ENCODE results near the gene ENDOG.
"Not testable (repeated sequence)": the region's sequence is repeated elsewhere in the genome, so short reads cannot be mapped to it uniquely, and the experiment has no call there.

The ENDOG gene

DNA sequence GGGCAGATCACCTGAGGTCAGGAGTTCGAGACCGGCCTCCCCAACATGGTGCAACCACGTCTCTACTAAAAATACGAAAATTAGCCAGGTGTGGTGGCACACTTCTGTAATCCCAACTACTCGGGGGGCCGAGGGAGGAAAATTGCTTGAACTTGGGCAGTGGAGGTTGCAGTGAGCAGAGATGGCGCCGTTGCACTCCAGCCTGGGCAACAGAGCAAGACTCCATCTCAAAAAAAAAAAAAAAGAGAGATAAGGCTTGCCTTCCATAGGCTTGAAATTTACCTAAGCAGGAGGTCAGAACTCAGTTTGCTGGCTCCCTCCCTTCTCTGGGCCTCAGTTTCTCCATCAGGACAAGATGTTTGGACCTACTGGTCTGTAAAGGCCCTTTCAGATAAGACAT, 10.0 kb downstream of the ENDOG start:
- in situ Hi-C loops (cut with MboI; ENCODE audit: low sequenced_read_pairs), result no loop called here

- in situ Hi-C loops (cut with MboI; ENCODE audit: low sequenced_read_pairs), result no loop called here
These were observed 10.6 kb downstream of the ENDOG start for GRCh38 chr9:128828719-128829452.

- in situ Hi-C loops (cut with MboI; ENCODE audit: low sequenced_read_pairs), result no loop called here
These were observed 11.4 kb downstream of the ENDOG start, which contains the start of gene SPOUT1 for GRCh38 chr9:128829477-128830251. Gene SPOUT1 (minus strand): TSS chr9:128829794. CDS start chr9:128829780, 14 bp downstream.

GRCh38 chr9:128833696-128834095, 15.4 kb downstream of the ENDOG start:
- in situ Hi-C loops (cut with MboI; ENCODE audit: low sequenced_read_pairs), result no loop called here

DNA sequence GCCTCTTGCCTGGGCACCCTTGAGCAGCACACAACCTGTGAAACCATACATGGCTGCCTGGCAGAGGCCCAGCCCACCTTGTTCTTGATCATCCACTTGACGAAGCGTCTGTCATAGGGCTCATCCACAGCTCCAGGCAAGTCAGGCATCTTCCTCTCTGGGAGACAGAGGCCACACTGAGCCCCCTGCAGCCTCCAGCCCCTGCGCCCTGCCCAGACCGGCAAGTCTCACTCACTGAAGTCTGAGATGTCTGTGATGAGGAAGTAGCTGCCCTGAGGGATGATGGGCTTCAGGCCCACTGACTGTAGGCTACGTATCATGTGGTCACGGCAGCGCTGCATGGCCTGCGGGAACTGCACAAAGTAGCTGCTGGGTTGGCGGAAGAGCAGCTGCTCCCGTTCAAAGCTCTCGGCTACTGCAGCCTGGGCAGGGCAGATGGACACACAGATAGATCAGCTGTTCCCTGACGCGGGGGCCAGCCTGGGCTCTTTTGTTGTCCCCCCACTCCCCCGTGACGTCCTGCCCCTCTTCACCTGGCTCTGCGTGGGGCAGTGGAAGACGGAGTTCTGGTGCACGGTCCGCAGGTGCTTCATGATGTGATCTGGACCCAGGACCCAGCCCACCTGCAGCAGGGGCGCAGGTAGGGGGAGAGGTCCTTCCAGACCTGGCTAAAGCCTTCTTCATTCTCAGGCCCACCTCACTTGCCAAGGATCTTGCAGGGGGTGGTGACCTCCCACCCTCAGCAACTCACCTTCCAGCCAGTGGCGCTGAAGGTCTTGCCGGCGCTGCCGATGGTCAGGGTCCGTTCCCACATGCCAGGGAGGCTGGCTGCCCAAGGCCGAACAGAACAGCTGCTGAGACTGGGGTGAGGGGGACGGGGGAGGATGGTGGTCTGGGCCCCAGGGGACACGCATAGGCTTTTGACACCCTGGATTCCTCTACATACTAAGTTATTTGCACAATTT, 17.2 kb downstream of the ENDOG start:
- in situ Hi-C loops (cut with MboI; ENCODE audit: low sequenced_read_pairs), result no loop called here

DNA sequence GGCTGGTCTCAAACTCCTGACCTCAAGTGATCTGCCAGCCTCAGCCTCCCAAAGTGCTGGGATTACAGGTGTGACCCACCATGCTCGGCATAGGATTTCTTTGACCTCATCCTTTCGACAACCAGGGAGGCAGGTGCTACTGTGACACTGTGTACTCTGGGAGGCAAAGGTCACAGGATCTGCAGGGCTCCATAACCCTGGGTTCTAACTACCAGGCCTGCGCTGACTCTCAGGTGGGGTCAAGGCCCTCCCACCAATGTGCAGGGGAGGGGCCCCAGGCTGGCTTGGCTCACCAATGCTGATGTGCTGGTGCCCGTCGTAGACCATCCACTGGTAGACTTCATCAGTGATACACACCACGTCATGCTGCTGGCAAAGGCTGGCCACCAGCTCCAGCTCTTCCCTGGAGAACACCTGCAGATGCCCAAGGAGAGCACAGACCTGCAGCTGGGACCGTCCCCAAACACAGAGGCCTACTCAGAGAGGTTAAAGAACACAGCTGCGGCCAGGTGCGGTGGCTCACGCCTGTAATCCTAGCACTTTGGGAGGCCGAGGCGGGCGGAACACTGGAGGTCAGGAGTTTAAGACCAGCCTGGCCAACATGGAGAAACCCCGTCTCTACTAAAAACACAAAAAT, 18.3 kb downstream of the ENDOG start:
- in situ Hi-C loops (cut with MboI; ENCODE audit: low sequenced_read_pairs), result no loop called here

DNA sequence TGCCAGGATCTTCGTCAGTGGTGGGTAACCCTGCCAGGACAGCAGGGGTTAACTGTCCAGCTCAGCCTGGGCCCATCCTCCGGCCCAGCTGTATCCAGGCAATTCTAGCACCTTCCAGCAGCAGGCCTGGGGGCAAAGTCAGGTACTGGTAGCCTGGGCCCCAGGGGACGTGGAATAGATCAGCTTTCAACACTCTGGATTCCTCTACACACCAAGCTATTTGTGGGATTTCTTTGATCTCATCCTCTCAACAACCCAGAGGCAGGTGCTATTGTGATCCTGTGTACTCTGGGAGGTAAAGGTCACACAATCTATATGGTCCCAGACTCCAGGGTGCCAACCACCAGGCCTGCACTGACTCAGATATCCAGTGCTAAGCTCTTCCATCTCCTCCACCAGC, 20.0 kb downstream of the ENDOG start:
- in situ Hi-C loops (cut with MboI; ENCODE audit: low sequenced_read_pairs), result no loop called here

DNA sequence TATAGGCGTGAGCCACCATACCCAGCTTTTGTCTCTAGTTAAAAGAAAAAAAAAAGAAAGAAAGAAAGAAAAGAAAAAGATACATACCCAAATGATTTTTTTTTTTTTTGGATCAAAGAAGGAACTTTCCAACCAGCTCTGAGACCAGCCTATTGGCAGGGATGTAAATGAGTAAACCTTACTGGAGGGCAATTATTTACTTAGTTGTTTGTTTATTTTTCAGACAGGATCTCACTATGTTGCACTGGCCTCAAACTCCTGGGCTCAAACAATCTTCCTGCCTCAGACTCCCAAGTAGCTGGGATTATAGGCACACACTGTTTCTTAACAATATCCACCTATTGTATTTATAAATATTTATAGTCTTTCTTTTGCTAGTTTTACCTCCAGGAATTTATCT, 22.2 kb downstream of the ENDOG start:
- in situ Hi-C loops (cut with MboI; ENCODE audit: low sequenced_read_pairs), result no loop called here

- in situ Hi-C loops (cut with MboI; ENCODE audit: low sequenced_read_pairs), result no loop called here
These were observed 23.6 kb downstream of the ENDOG start for GRCh38 chr9:128841694-128842492.

- in situ Hi-C loops (cut with MboI; ENCODE audit: low sequenced_read_pairs), result not testable (repeated sequence)
These were observed 24.9 kb downstream of the ENDOG start for GRCh38 chr9:128843171-128843570.

DNA sequence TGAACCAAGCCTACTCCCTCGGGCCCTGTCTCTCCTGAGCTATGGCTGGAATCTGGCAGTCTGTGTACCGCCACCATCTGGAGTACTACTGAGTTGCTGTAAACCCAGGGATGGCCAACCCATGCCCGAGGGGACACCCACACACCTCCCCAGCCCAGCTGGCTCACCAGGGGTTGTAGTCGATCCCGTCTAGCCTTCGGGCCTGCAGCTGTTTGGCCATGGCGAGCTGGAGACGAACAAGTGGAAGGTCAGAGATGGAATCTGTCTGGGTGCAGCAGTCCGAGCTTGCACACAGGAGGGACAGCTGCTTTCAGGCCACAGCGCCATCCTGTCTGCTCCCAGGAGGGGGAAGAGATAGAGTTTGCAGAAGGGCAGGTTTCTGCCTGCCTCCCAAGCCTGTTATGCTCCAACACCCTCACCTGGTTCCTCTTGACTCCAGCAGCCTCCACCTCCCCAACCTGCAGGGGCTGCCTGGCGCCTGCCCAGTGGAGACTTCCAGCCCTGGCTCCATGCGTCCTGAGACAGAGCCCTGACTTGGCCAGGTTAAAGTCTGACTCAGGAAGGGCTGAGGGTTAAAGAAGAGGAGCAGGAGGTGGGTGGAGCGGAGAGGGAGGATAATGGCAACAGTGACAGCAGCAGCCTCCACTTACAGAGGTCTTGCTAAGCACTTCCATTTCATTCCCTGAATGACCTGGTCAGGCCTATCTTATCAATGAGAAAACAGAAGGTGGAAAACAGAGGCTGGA, 27.1 kb downstream of the ENDOG start:
- in situ Hi-C loops (cut with MboI; ENCODE audit: low sequenced_read_pairs), result no loop called here

DNA sequence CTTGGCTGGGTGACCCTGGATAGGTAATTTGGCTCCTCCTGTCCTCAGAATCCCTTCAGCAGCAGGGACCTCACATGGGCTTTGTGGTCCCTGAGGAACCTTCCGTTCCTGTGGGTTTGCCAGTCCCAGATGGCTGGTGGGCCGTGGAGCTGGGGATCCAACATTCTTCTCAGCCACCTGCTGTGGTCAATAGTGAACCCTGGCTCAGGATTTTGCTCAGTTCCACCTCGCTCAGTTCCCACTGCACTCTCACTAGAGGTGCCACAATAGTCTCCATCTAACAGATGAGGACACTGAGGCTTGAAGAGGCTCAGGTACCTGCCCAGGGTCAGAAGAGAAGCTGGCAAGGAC, 28.4 kb downstream of the ENDOG start:
- in situ Hi-C loops (cut with MboI; ENCODE audit: low sequenced_read_pairs), result no loop called here

GRCh38 chr9:128847803-128848202, 29.5 kb downstream of the ENDOG start:
- in situ Hi-C loops (cut with MboI; ENCODE audit: low sequenced_read_pairs), result no loop called here

DNA sequence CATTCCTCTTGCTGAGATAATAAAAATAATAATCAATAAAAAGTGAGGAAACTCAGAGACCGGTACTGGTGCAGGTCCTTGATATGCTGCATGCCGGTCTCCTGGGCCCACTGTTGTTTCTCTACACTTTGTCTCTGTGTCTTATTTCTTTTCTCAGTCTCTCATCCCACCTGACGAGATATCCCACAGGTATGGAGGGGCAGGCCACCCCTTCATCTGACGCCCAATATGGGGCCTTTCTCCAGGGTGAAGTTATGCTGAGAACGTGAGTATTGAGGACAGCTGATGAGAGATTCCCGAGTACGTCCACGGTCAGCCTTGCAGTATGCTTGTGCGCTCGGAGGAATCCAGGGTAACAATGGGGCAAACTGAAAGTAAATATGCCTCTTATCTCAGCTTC, 32.7 kb downstream of the ENDOG start:
- in situ Hi-C loops (cut with MboI; ENCODE audit: low sequenced_read_pairs), result loop anchor here (10.0 kb wide), 1 partner anchor 74 kb away; the partner anchor contains the start of gene PHYHD1

DNA sequence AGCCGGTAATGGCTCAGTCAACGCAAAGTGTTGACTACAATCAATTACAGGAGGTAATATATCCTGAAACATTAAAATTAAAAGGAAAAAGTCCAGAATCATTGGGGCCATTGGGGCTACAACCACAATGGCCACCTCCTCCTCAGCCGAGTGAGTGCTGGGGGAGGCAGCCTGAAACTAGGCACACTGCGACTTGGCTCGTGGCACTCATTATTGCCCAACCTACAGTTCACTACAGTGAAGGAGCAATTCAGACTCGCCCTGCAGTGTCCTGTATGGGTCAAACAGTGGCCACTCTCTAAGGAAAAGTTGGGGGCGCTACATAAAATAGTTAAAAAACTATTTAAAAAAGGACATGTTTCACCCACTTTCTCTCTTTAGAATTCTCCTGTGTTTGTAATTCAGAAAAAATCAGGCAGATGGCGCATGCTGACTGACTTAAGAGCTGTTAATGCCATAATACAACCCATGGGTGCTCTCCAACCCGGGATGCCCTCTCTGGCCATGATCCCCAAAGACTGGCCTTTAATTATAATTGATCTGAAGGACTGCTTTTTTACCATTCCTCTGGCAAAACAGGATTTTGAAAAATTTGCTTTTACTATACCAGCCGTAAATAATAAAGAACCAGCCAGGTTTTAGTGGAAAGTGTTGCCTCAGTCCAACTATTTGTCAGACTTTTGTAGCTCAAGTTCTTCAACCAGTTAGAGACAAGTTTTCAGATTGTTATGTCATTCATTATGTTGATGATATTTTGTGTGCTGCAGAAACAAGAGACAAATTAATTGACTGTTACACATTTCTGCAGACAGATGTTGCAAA, 33.7 kb downstream of the ENDOG start:
- in situ Hi-C loops (cut with MboI; ENCODE audit: low sequenced_read_pairs), result loop anchor here (10.0 kb wide), 1 partner anchor 73 kb away; the partner anchor contains the start of gene PHYHD1

DNA sequence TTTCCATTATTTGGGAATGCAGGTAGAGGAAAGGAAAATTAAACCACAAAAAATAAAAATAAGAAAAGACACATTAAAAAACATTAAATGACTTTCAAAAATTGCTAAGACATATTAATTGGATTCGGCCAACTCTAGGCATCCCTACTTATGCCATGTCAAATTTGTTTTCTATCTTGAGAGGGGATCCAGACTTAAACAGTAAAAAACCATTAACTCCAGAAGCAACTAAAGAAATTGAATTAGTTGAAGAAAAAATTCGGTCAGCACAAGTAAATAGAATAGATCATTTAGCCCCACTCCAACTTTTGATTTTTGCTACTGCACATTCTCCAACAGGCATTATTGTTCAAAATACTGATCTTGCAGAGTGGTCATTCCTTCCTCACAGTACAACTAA, 34.3 kb downstream of the ENDOG start:
- in situ Hi-C loops (cut with MboI; ENCODE audit: low sequenced_read_pairs), result loop anchor here (10.0 kb wide), 1 partner anchor 72 kb away; the partner anchor contains the start of gene PHYHD1

DNA sequence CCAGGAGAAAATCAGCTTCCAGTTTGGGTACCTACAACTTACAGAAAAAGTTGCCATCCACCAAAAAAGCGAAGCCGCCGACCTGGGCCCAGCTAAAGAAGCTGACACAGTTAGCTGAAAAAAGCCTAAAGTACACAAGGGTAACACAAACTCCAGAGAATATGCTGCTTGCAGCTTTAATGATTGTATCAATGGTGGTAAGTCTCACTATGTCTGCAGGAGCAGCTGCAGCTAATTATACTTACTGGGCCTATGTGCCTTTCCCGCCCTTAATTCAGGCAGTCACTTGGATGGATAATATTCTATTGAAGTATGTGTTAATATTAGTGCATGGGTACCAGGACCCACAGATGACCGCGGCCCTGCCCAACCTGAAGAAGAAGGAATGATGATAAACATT, 36.2 kb downstream of the ENDOG start:
- in situ Hi-C loops (cut with MboI; ENCODE audit: low sequenced_read_pairs), result loop anchor here (10.0 kb wide), 1 partner anchor 70 kb away; the partner anchor contains the start of gene PHYHD1

GRCh38 chr9:128858476-128858875, 40.2 kb downstream of the ENDOG start:
- in situ Hi-C loops (cut with MboI; ENCODE audit: low sequenced_read_pairs), result loop anchor here (10.0 kb wide), 1 partner anchor 66 kb away; the partner anchor contains the start of gene PHYHD1
